ENCODE measurements around the gene CEBPA. TPM values are rescaled to one million over a fixed set of nuclear protein-coding genes. Genes with fewer than 3 reads are reported as not detected.
"Not testable (repeated sequence)": the region's sequence is repeated elsewhere in the genome, so short reads cannot be mapped to it uniquely, and the experiment has no call there.

The CEBPA gene
- total and polyA plus RNA-seq, 4 donors, result 32.9 to 112 (median 82.7) TPM

DNA sequence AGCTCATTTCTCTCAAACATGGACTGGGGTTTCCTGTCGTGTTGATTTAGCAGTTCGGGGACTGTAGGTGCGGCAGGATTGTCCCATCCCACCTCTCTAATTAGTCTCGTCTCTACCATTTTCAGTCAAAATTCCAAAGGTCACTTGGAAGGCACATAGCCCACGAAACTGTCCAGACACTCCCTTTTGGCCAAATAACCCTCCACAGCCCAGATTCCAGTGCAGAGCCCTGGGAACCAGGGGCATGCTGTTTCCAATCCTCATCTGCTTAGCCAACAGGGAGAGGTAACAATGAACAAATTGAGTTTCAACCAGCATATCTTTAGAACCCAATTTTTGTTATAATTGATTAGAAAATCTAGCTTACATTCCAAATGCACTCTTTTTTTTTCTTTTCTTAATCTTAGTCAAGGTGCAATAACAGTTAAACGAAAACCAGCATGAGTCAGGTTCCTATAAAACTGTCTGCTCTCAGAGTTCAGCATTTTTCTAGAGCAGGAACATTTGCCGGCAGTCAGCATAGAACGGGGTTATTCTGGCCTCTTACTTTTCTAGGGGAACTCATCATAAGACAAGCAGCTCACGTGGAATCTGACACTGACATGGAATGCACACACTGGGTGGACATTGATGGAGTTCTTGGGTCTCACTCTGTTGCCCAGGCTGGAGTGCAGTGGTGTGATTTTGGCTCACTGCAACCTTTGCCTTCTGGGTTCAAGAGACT, 14.4 kb upstream of the CEBPA start (continued):
- TF ChIP-seq, protein P1, sequence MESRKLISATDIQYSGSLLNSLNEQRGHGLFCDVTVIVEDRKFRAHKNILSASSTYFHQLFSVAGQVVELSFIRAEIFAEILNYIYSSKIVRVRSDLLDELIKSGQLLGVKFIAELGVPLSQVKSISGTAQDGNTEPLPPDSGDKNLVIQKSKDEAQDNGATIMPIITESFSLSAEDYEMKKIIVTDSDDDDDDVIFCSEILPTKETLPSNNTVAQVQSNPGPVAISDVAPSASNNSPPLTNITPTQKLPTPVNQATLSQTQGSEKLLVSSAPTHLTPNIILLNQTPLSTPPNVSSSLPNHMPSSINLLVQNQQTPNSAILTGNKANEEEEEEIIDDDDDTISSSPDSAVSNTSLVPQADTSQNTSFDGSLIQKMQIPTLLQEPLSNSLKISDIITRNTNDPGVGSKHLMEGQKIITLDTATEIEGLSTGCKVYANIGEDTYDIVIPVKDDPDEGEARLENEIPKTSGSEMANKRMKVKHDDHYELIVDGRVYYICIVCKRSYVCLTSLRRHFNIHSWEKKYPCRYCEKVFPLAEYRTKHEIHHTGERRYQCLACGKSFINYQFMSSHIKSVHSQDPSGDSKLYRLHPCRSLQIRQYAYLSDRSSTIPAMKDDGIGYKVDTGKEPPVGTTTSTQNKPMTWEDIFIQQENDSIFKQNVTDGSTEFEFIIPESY (IDR thresholded peaks at IDR 0.05), result peak; percentile 55

DNA sequence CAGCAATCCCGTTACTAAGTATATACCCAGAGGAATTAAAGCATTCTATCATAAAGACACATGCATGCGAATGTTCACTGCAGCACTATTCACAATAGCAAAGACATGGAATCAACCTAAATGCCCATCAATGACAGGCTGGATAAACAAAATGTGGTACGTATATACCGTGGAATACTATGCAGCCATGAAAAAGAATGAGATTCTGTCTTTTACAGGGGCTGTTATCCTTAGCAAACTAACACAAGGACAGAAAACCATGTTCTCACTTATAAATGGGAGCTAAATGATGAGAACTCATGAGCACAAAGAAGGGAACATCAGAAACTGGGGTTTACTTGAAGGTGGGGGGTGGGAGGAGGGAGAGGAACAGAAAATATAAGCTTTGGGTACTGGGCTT, 10.5 kb upstream of the CEBPA start:
- H3K4me3 ChIP-seq (ENCODE audit: low read depth in 1 of 3, low read length in 3 of 3); H3K36me3 ChIP-seq (ENCODE audit: control insufficient read depth in 4 of 4, insufficient read depth in 3 of 4, low read depth in 1 of 4, low read length in 3 of 4); DNase-seq (ENCODE audit: low spot score); H3K9ac ChIP-seq (ENCODE audit: low read depth in 1 of 2, low read length in 2 of 2); H3K9me3 ChIP-seq (ENCODE audit: control insufficient read depth in 4 of 4, low read length in 3 of 4); H3K27me3 ChIP-seq (ENCODE audit: control insufficient read depth in 4 of 4, insufficient read depth in 4 of 4, low read length in 3 of 4); H3K27ac ChIP-seq (ENCODE audit: low read depth in 1 of 2, low read length in 2 of 2): not testable (repeated sequence)
- peaks cover 3 to 24% (median 11%) of the 10 kb centered on the region in 4 donors for H3K4me1 ChIP-seq (ENCODE audit: control insufficient read depth in 4 of 4, insufficient read depth in 4 of 4, low read length in 3 of 4)
- WGBS, result 91% methylated on average over 4 of the region's 4 CpGs

DNA sequence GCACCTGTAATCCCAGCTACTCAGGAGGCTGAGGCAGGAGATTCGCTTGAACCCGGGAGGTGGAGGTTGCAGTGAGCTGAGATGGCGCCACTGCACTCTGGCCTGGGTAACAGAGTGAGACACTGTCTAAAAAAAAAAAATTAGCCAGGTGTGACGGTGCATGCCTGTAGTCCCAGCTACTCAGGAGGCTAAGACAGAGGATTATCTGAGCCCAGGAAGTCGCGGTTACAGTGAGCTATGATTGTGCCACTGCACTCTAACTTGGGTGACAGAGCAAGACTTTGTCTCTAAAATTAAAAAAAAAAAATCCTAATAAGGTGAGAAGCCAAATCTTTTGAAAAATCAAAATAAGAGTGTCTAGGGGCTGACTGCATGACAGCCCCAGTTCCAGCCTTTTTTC, 9.7 kb upstream of the CEBPA start:
- Histone ChIP-seq H3K4me1 (ENCODE audit: control insufficient read depth in 4 of 4, insufficient read depth in 4 of 4, low read length in 3 of 4) (peaks cover 3 to 23% (median 14%) of the 10 kb centered on the region in 4 donors), H3K27me3 (ENCODE audit: control insufficient read depth in 4 of 4, insufficient read depth in 4 of 4, low read length in 3 of 4) (no peaks in the 10 kb centered on the region), H3K4me3 (ENCODE audit: low read depth in 1 of 3, low read length in 3 of 3) (no peak overlapping the region), H3K27ac (ENCODE audit: low read depth in 1 of 2, low read length in 2 of 2) (no peak overlapping the region), H3K9me3 (ENCODE audit: control insufficient read depth in 4 of 4, low read length in 3 of 4) (no peaks in the 10 kb centered on the region), H3K9ac (ENCODE audit: low read depth in 1 of 2, low read length in 2 of 2) (no peak overlapping the region), H3K36me3 (ENCODE audit: control insufficient read depth in 4 of 4, insufficient read depth in 3 of 4, low read depth in 1 of 4, low read length in 3 of 4) (no peaks in the 10 kb centered on the region)
- DNase-seq (ENCODE audit: low spot score), result no peak
- TF ChIP-seq, protein P2, sequence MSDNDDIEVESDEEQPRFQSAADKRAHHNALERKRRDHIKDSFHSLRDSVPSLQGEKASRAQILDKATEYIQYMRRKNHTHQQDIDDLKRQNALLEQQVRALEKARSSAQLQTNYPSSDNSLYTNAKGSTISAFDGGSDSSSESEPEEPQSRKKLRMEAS (IDR thresholded peaks at IDR 0.05), result no peak
- TF ChIP-seq JUND (IDR thresholded peaks at IDR 0.05), result no peak
- TF ChIP-seq TAF1 (conservative IDR thresholded peaks at IDR 0.05), result no peak
- TF ChIP-seq, protein P1 (IDR thresholded peaks at IDR 0.05), result no peak
- no peak for TF ChIP-seq GABPA (IDR thresholded peaks at IDR 0.05 in 1 of 2, conservative IDR thresholded peaks at IDR 0.05 in 1 of 2)
- no peak for TF ChIP-seq FOXA1 (IDR thresholded peaks at IDR 0.05)
- no peak for TF ChIP-seq RAD21 (IDR thresholded peaks at IDR 0.05)
- TF ChIP-seq RXRA (IDR thresholded peaks at IDR 0.05), result no peak
- TF ChIP-seq, protein P3, sequence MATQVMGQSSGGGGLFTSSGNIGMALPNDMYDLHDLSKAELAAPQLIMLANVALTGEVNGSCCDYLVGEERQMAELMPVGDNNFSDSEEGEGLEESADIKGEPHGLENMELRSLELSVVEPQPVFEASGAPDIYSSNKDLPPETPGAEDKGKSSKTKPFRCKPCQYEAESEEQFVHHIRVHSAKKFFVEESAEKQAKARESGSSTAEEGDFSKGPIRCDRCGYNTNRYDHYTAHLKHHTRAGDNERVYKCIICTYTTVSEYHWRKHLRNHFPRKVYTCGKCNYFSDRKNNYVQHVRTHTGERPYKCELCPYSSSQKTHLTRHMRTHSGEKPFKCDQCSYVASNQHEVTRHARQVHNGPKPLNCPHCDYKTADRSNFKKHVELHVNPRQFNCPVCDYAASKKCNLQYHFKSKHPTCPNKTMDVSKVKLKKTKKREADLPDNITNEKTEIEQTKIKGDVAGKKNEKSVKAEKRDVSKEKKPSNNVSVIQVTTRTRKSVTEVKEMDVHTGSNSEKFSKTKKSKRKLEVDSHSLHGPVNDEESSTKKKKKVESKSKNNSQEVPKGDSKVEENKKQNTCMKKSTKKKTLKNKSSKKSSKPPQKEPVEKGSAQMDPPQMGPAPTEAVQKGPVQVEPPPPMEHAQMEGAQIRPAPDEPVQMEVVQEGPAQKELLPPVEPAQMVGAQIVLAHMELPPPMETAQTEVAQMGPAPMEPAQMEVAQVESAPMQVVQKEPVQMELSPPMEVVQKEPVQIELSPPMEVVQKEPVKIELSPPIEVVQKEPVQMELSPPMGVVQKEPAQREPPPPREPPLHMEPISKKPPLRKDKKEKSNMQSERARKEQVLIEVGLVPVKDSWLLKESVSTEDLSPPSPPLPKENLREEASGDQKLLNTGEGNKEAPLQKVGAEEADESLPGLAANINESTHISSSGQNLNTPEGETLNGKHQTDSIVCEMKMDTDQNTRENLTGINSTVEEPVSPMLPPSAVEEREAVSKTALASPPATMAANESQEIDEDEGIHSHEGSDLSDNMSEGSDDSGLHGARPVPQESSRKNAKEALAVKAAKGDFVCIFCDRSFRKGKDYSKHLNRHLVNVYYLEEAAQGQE (IDR thresholded peaks at IDR 0.05), result no peak
- no peak for TF ChIP-seq HNF4A (conservative IDR thresholded peaks at IDR 0.05)
- no peak for TF ChIP-seq EGR1 (IDR thresholded peaks at IDR 0.05; ENCODE audit: low read depth in 2 of 2)
- TF ChIP-seq, protein P4, sequence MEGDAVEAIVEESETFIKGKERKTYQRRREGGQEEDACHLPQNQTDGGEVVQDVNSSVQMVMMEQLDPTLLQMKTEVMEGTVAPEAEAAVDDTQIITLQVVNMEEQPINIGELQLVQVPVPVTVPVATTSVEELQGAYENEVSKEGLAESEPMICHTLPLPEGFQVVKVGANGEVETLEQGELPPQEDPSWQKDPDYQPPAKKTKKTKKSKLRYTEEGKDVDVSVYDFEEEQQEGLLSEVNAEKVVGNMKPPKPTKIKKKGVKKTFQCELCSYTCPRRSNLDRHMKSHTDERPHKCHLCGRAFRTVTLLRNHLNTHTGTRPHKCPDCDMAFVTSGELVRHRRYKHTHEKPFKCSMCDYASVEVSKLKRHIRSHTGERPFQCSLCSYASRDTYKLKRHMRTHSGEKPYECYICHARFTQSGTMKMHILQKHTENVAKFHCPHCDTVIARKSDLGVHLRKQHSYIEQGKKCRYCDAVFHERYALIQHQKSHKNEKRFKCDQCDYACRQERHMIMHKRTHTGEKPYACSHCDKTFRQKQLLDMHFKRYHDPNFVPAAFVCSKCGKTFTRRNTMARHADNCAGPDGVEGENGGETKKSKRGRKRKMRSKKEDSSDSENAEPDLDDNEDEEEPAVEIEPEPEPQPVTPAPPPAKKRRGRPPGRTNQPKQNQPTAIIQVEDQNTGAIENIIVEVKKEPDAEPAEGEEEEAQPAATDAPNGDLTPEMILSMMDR (IDR thresholded peaks at IDR 0.05; ENCODE audit: low read depth, low read length, missing input control), result no peak
- no peak for TF ChIP-seq YY1 (IDR thresholded peaks at IDR 0.05)
- no peak for TF ChIP-seq FOXA2 (IDR thresholded peaks at IDR 0.05)
- TF ChIP-seq SP1 (IDR thresholded peaks at IDR 0.05), result no peak
- TF ChIP-seq HNF4G (IDR thresholded peaks at IDR 0.05), result no peak
- 93% methylated on average over 6 of the region's 6 CpGs for WGBS

Measured in liver (tissue), 9 donors.